Prostate gland (tissue), 2 donors: ENCODE measurements around the gene VASP. TPM values are rescaled to one million over a fixed set of nuclear protein-coding genes. Genes with fewer than 3 reads are reported as not detected.

Source experiments
- DNase-seq: peaks from one replicate; pipeline ENCODE4 v3.0.0-alpha.2; 2019; ENCODE audit warnings: low spot score
- H3K27ac ChIP-seq, 2 donors: fragments of 200-600 bp; sonication (generic); 2 replicates each; pipeline ENCODE4 v1.5.1; 2017 to 2019
- H3K27me3 ChIP-seq: fragments of 200-600 bp; sonication (generic); replicated peaks from 2 replicates; pipeline ENCODE4 v1.5.1; 2019; ENCODE audit not compliant: insufficient read depth
- H3K36me3 ChIP-seq, 2 donors: fragments of 200-600 bp; sonication (generic); 1 replicate in 1 of 2; 2 replicates in 1 of 2; pipeline versions ENCODE4 v1.5.1 to v1.8.1; 2017 to 2019
- H3K4me1 ChIP-seq: fragments of 200-600 bp; sonication (generic); replicated peaks from 2 replicates; pipeline ENCODE4 v1.5.1; 2019
- H3K4me3 ChIP-seq, 2 donors: fragments of 200-600 bp; sonication (generic); 2 replicates each; pipeline ENCODE4 v1.5.1; 2017 to 2019
- H3K9me3 ChIP-seq: fragments of 200-600 bp; sonication (generic); 2 replicates; pipeline ENCODE4 v1.5.1; 2017
- CTCF ChIP-seq, 4 experiments: fragments of 200-600 bp in 2 of 4; fragments of 450-650 bp in 2 of 4; sonication (generic) in 2 of 4; IDR thresholded peaks; 1 replicate in 3 of 4; 2 replicates in 1 of 4; pipeline ENCODE4 v1.5.1; 2016 to 2019; ENCODE audit warnings: antibody characterized with exemption in 4 of 4, mild to moderate bottlenecking in 2 of 4, moderate library complexity in 2 of 4
- POLR2AphosphoS5 ChIP-seq: sonication (generic); formaldehyde crosslinking; IDR thresholded peaks from one replicate; pipeline ENCODE4 v1.6.1; 2017; ENCODE audit warnings: antibody characterized with exemption
- WGBS: methylation state at CpG from one replicate; pipeline ENCODE4 v1.1.5; 2018; 5-methylcytosine and 5-hydroxymethylcytosine counted together
- intact Hi-C: fragments of 100-400 bp; cut with DNase I; formaldehyde crosslinking; loops from one replicate; pipeline ENCODE4 v1.14.2; 2022
- total RNA-seq, 2 donors: library from RNA; depleted of rRNA; stranded (reverse); fragments of >200 nt; gene quantifications; one replicate each; pipeline ENCODE4 v1.1.0, GENCODE V29; 2016

Gene VASP
- total RNA-seq, 2 donors from 2014 or later, result 82.7 to 119 TPM

- intact Hi-C loops, result no loop called here
These were observed 67.9 kb downstream of the VASP start for GRCh38 chr19:45575216-45575615.

More at GRCh38 chr19:45575216-45575615, 67.9 kb downstream of the VASP start:
- Histone ChIP-seq H3K36me3 (no peaks in the 10 kb centered on the region), H3K4me1 (no peaks in the 10 kb centered on the region), H3K27ac (no peak overlapping the region), H3K27me3 (no peaks in the 10 kb centered on the region), H3K9me3 (no peaks in the 10 kb centered on the region), H3K4me3 (no peak overlapping the region)
- DNase-seq, result no peak
- TF ChIP-seq POLR2AphosphoS5 (no peak), CTCF (IDR thresholded peaks at IDR 0.05) (no peak)
- 93% methylated on average over 5 of the region's 5 CpGs for WGBS

Other genes starting within 250 kb of the VASP start
- 10 to 100 TPM; 24.7 to 42.8 TPM for gene CKM, start 184.6 kb upstream of the VASP start, total RNA-seq
- 1 to 10 TPM; 3.4 to 7.0 TPM for gene KLC3, start 166.7 kb upstream of the VASP start, total RNA-seq
- 10 to 100 TPM; 20.5 to 31.8 TPM for gene ERCC2, start 136.9 kb upstream of the VASP start, total RNA-seq
- gene PPP1R13L, start 102.4 kb upstream of the VASP start, total RNA-seq, result 10 to 100 TPM; 56.1 to 60.3 TPM
- 1 to 10 TPM; 6.6 to 8.9 TPM for gene POLR1G, start 100.8 kb upstream of the VASP start, total RNA-seq
- gene ERCC1, start 83.6 kb upstream of the VASP start, total RNA-seq, result 100 to 1,000 TPM; 142 to 151 TPM
- gene FOSB, start 39.5 kb upstream of the VASP start, total RNA-seq, result 1 to 10 TPM; 2.5 to 6.4 TPM
- gene RTN2, start 10.4 kb upstream of the VASP start, total RNA-seq, result 10 to 100 TPM in 1 of 2 donors, 1 to 10 TPM in 1; 7.2 to 19.7 TPM
- gene PPM1N, start 9.0 kb upstream of the VASP start, total RNA-seq, result 1 to 10 TPM in 1 of 2 donors, under 1 TPM in 1; 0.36 to 1.8 TPM
- 10 to 100 TPM in 1 of 2 donors, 1 to 10 TPM in 1; 7.2 to 14.5 TPM for gene OPA3, start 77.3 kb downstream of the VASP start, total RNA-seq
- gene GPR4, start 94.7 kb downstream of the VASP start, total RNA-seq, result 1 to 10 TPM in 1 of 2 donors, under 1 TPM in 1; 0.55 to 2.4 TPM
- gene EML2, start 131.9 kb downstream of the VASP start, total RNA-seq, result 10 to 100 TPM; 47.3 to 55.6 TPM
- gene GIPR, start 160.7 kb downstream of the VASP start, total RNA-seq, result 1 to 10 TPM; 2.6 to 4.9 TPM
- gene SNRPD2, start 184.5 kb downstream of the VASP start, total RNA-seq, result 100 to 1,000 TPM; 132 to 240 TPM
- 10 to 100 TPM in 1 of 2 donors, 1 to 10 TPM in 1; 5.2 to 18.4 TPM for gene QPCTL, start 185.2 kb downstream of the VASP start, total RNA-seq
- 10 to 100 TPM; 21.8 to 26.7 TPM for gene FBXO46, start 223.4 kb downstream of the VASP start, total RNA-seq
- 1 to 10 TPM in 1 of 2 donors, not detected in 1; 1.8 TPM for gene MEIOSIN, start 226.0 kb downstream of the VASP start, total RNA-seq